ENCODE results near the gene LIF.

The LIF gene

GRCh38 chr22:30282616-30283046 lies 36.1 kb upstream of the LIF start:
- no peaks in the 10 kb centered on the region for H3K27me3 ChIP-seq (ENCODE audit: control insufficient read depth in 1 of 2, insufficient read depth in 2 of 2, low read length in 2 of 2)
- H3K9me3 ChIP-seq (ENCODE audit: low read length) = no peaks in the 10 kb centered on the region
- H3K9ac ChIP-seq (ENCODE audit: low read length) = no peak overlapping the region
- no peak overlapping the region for H3K27ac ChIP-seq (ENCODE audit: low read depth, low read length)
- no peaks in the 10 kb centered on the region for H3K4me1 ChIP-seq (ENCODE audit: insufficient read depth, low read length)
- H3K36me3 ChIP-seq (ENCODE audit: insufficient read depth, low read length) = peaks cover 12% of the 10 kb centered on the region
- no peak overlapping the region for H3K4me3 ChIP-seq (ENCODE audit: low read depth in 1 of 2, low read length in 2 of 2)

GRCh38 chr22:30280505-30280904 lies 33.9 kb upstream of the LIF start:
- Histone ChIP-seq H3K9me3 (ENCODE audit: low read length) (no peaks in the 10 kb centered on the region), H3K9ac (ENCODE audit: low read length) (no peak overlapping the region), H3K4me1 (ENCODE audit: insufficient read depth, low read length) (no peaks in the 10 kb centered on the region), H3K27ac (ENCODE audit: low read depth, low read length) (no peak overlapping the region), H3K36me3 (ENCODE audit: insufficient read depth, low read length) (peaks cover under 1% of the 10 kb centered on the region), H3K27me3 (ENCODE audit: control insufficient read depth in 1 of 2, insufficient read depth in 2 of 2, low read length in 2 of 2) (no peaks in the 10 kb centered on the region), H3K4me3 (ENCODE audit: low read depth in 1 of 2, low read length in 2 of 2) (no peak overlapping the region)

- Histone ChIP-seq H3K27ac (ENCODE audit: low read depth, low read length) (no peak overlapping the region), H3K9me3 (ENCODE audit: low read length) (no peaks in the 10 kb centered on the region), H3K36me3 (ENCODE audit: insufficient read depth, low read length) (no peaks in the 10 kb centered on the region), H3K27me3 (ENCODE audit: control insufficient read depth in 1 of 2, insufficient read depth in 2 of 2, low read length in 2 of 2) (no peaks in the 10 kb centered on the region), H3K4me3 (ENCODE audit: low read depth in 1 of 2, low read length in 2 of 2) (no peak overlapping the region), H3K9ac (ENCODE audit: low read length) (no peak overlapping the region), H3K4me1 (ENCODE audit: insufficient read depth, low read length) (no peaks in the 10 kb centered on the region)
Measured at GRCh38 chr22:30279932-30280331, 33.4 kb upstream of the LIF start.

DNA sequence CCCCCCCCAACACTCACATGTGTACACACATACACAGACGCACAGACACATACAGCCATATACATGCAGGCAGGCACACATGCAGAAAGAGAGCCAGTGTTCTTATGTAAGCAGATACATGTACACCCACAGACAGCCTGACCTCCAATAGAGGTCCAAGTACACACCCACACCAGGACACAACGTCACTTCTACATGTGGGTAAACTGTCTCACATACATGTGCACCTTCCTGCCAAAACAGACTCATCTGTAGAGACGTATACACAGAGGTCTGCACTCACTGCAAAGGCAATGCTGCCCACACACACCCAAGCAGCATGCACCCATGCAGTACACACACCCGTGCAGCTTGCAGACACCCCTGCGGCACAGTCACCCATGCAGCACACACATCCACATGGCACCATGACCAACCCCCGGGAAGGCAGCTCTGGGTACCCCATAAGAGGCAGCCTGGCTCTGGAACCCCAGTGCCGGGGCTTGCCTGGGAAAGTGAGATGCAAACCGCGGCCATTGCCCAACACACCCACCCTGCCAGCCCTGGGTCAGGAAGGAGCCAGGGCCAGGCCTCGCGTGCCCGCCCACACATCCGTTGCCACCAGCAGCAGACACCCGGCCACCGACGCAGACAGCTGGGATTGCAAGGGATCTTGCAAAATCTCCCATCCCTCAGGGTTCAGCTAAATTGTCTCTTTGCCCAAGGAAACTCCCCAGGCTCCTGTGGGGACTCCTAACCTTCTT lies 32.7 kb upstream of the LIF start:
- H3K4me1 ChIP-seq (ENCODE audit: insufficient read depth, low read length) = no peaks in the 10 kb centered on the region
- no peak overlapping the region for H3K27ac ChIP-seq (ENCODE audit: low read depth, low read length)
- H3K9ac ChIP-seq (ENCODE audit: low read length) = no peak overlapping the region
- no peaks in the 10 kb centered on the region for H3K27me3 ChIP-seq (ENCODE audit: control insufficient read depth in 1 of 2, insufficient read depth in 2 of 2, low read length in 2 of 2)
- H3K4me3 ChIP-seq (ENCODE audit: low read depth in 1 of 2, low read length in 2 of 2) = no peak overlapping the region
- H3K9me3 ChIP-seq (ENCODE audit: low read length) = no peaks in the 10 kb centered on the region
- no peaks in the 10 kb centered on the region for H3K36me3 ChIP-seq (ENCODE audit: insufficient read depth, low read length)

- H3K27me3 ChIP-seq (ENCODE audit: control insufficient read depth in 1 of 2, insufficient read depth in 2 of 2, low read length in 2 of 2) = no peaks in the 10 kb centered on the region
- no peak overlapping the region for H3K4me3 ChIP-seq (ENCODE audit: low read depth in 1 of 2, low read length in 2 of 2)
- no peaks in the 10 kb centered on the region for H3K9me3 ChIP-seq (ENCODE audit: low read length)
- H3K9ac ChIP-seq (ENCODE audit: low read length) = no peak overlapping the region
- no peak overlapping the region for H3K27ac ChIP-seq (ENCODE audit: low read depth, low read length)
- H3K4me1 ChIP-seq (ENCODE audit: insufficient read depth, low read length) = no peaks in the 10 kb centered on the region
- H3K36me3 ChIP-seq (ENCODE audit: insufficient read depth, low read length) = no peaks in the 10 kb centered on the region
Measured at GRCh38 chr22:30277547-30278344, 31.2 kb upstream of the LIF start.

- H3K36me3 ChIP-seq (ENCODE audit: insufficient read depth, low read length) = no peaks in the 10 kb centered on the region
- H3K27me3 ChIP-seq (ENCODE audit: control insufficient read depth in 1 of 2, insufficient read depth in 2 of 2, low read length in 2 of 2) = no peaks in the 10 kb centered on the region
- H3K4me3 ChIP-seq (ENCODE audit: low read depth in 1 of 2, low read length in 2 of 2) = no peak overlapping the region
- no peaks in the 10 kb centered on the region for H3K4me1 ChIP-seq (ENCODE audit: insufficient read depth, low read length)
- H3K9me3 ChIP-seq (ENCODE audit: low read length) = no peaks in the 10 kb centered on the region
- no peak overlapping the region for H3K27ac ChIP-seq (ENCODE audit: low read depth, low read length)
- no peak overlapping the region for H3K9ac ChIP-seq (ENCODE audit: low read length)
Measured at GRCh38 chr22:30276039-30276438, 29.5 kb upstream of the LIF start.

GRCh38 chr22:30275625-30276024 lies 29.1 kb upstream of the LIF start:
- Histone ChIP-seq H3K9me3 (ENCODE audit: low read length) (no peaks in the 10 kb centered on the region), H3K27me3 (ENCODE audit: control insufficient read depth in 1 of 2, insufficient read depth in 2 of 2, low read length in 2 of 2) (no peaks in the 10 kb centered on the region), H3K36me3 (ENCODE audit: insufficient read depth, low read length) (no peaks in the 10 kb centered on the region), H3K9ac (ENCODE audit: low read length) (no peak overlapping the region), H3K4me3 (ENCODE audit: low read depth in 1 of 2, low read length in 2 of 2) (no peak overlapping the region), H3K4me1 (ENCODE audit: insufficient read depth, low read length) (no peaks in the 10 kb centered on the region), H3K27ac (ENCODE audit: low read depth, low read length) (no peak overlapping the region)

DNA sequence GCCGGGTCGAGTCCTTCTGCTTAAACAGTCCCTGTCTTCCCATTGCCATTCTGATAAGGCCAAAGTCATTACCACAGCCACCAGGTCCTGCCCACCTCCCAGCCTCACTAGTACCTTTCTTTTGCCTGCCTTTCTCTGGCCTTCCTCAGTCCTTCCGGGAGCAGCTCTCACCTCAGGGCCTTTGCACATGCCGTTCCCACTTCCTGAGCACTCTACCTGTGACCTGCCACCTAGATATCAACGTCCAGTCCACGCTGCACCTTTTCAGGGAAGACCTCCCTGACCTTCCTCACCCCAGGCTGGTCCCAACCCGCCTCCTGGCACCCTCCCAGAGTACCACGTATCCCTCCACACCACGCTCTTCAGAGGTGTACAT lies 27.9 kb upstream of the LIF start:
- H3K4me1 ChIP-seq (ENCODE audit: insufficient read depth, low read length) = no peaks in the 10 kb centered on the region
- no peaks in the 10 kb centered on the region for H3K36me3 ChIP-seq (ENCODE audit: insufficient read depth, low read length)
- H3K9me3 ChIP-seq (ENCODE audit: low read length) = no peaks in the 10 kb centered on the region
- no peak overlapping the region for H3K27ac ChIP-seq (ENCODE audit: low read depth, low read length)
- H3K9ac ChIP-seq (ENCODE audit: low read length) = no peak overlapping the region
- H3K4me3 ChIP-seq (ENCODE audit: low read depth in 1 of 2, low read length in 2 of 2) = no peak overlapping the region
- H3K27me3 ChIP-seq (ENCODE audit: control insufficient read depth in 1 of 2, insufficient read depth in 2 of 2, low read length in 2 of 2) = no peaks in the 10 kb centered on the region

- Histone ChIP-seq H3K27ac (ENCODE audit: low read depth, low read length) (no peak overlapping the region), H3K36me3 (ENCODE audit: insufficient read depth, low read length) (no peaks in the 10 kb centered on the region), H3K9me3 (ENCODE audit: low read length) (no peaks in the 10 kb centered on the region), H3K4me3 (ENCODE audit: low read depth in 1 of 2, low read length in 2 of 2) (no peak overlapping the region), H3K9ac (ENCODE audit: low read length) (no peak overlapping the region), H3K27me3 (ENCODE audit: control insufficient read depth in 1 of 2, insufficient read depth in 2 of 2, low read length in 2 of 2) (no peaks in the 10 kb centered on the region), H3K4me1 (ENCODE audit: insufficient read depth, low read length) (no peaks in the 10 kb centered on the region)
Measured at GRCh38 chr22:30273711-30274436, 27.3 kb upstream of the LIF start.

GRCh38 chr22:30272781-30273601 lies 26.4 kb upstream of the LIF start:
- Histone ChIP-seq H3K4me1 (ENCODE audit: insufficient read depth, low read length) (no peaks in the 10 kb centered on the region), H3K27me3 (ENCODE audit: control insufficient read depth in 1 of 2, insufficient read depth in 2 of 2, low read length in 2 of 2) (no peaks in the 10 kb centered on the region), H3K27ac (ENCODE audit: low read depth, low read length) (no peak overlapping the region), H3K9me3 (ENCODE audit: low read length) (no peaks in the 10 kb centered on the region), H3K4me3 (ENCODE audit: low read depth in 1 of 2, low read length in 2 of 2) (no peak overlapping the region), H3K36me3 (ENCODE audit: insufficient read depth, low read length) (no peaks in the 10 kb centered on the region), H3K9ac (ENCODE audit: low read length) (no peak overlapping the region)

GRCh38 chr22:30270832-30271231 lies 24.3 kb upstream of the LIF start:
- Histone ChIP-seq H3K9me3 (ENCODE audit: low read length) (no peaks in the 10 kb centered on the region), H3K36me3 (ENCODE audit: insufficient read depth, low read length) (no peaks in the 10 kb centered on the region), H3K4me1 (ENCODE audit: insufficient read depth, low read length) (no peaks in the 10 kb centered on the region), H3K27ac (ENCODE audit: low read depth, low read length) (no peak overlapping the region), H3K27me3 (ENCODE audit: control insufficient read depth in 1 of 2, insufficient read depth in 2 of 2, low read length in 2 of 2) (no peaks in the 10 kb centered on the region), H3K4me3 (ENCODE audit: low read depth in 1 of 2, low read length in 2 of 2) (no peak overlapping the region), H3K9ac (ENCODE audit: low read length) (no peak overlapping the region)

Data from muscle layer of colon (tissue), 2 donors.